Retinal pigment epithelial cell (primary cell): ENCODE results near the gene GNGT2.

Source experiments
- DNase-seq: peaks from one replicate; pipeline ENCODE4 v3.0.0-alpha.2; 2010; ENCODE audit warnings: low read depth
- H3K4me3 ChIP-seq: 2 replicates; pipeline ENCODE4 v1.5.1; 2011; ENCODE audit warnings: mild to moderate bottlenecking, low read length, control low read depth, moderate library complexity
- CTCF ChIP-seq: conservative IDR thresholded peaks from 2 replicates; pipeline ENCODE4 v1.5.1; 2011; ENCODE audit warnings: low read depth, low read length, control low read depth, inconsistent platforms

The GNGT2 gene

GRCh38 chr17:49203796-49204195 is 6.6 kb downstream of the GNGT2 start:
- TF ChIP-seq CTCF: no peak
- no peak for DNase-seq
- H3K4me3 ChIP-seq: no peak overlapping the region

DNA sequence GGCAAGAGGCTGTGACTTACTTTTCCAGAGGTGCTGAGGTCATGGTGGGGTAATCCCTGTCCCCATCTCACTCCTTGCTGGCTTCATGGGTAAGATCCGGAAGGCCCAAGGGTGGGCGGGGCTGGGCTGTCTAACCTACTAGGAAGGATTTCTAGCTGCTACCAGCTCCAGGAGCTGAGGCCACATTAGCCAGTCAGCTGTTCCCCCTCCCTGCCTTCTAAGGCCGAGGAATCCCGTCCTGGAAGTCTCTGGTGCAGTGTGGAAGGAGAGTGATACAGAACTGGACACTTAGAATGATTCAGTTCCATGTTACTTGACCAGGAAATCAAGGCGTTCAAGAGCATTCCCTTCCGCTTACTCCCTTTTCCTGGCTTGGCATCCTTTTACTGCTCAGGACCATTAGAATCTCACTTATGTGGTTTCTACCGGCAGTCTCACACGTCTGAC is 8.9 kb downstream of the GNGT2 start:
- no peak for TF ChIP-seq CTCF
- H3K4me3 ChIP-seq: no peak overlapping the region
- no peak for DNase-seq

- no peak for DNase-seq
- TF ChIP-seq CTCF: no peak
- H3K4me3 ChIP-seq: no peak overlapping the region
Measured at GRCh38 chr17:49200423-49201083, 9.8 kb downstream of the GNGT2 start.

DNA sequence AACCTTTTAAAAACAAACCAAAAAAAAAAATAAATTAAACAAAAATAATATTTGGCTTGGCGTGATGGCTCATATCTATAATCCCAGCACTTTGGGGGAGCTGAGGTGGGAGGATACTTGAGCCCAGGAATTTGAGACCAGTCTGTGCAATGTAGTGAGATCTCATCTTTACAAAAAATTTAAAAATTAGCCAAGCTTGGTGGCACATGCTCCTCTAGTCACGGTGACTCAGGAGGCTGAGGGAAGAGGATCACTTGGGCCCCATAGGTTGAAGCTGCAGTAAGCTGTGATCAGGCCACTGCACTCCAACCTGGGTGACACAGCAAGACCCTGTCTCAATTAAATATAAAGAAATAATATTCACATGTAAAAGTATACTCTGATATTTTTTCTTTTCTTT is 12.2 kb downstream of the GNGT2 start:
- no peak for DNase-seq
- H3K4me3 ChIP-seq: no peak overlapping the region
- no peak for TF ChIP-seq CTCF

GRCh38 chr17:49197346-49197998 is 12.9 kb downstream of the GNGT2 start:
- no peak for TF ChIP-seq CTCF

GRCh38 chr17:49196520-49196919 is 13.9 kb downstream of the GNGT2 start:
- no peak overlapping the region for H3K4me3 ChIP-seq
- DNase-seq: no peak
- TF ChIP-seq CTCF: no peak

More at GRCh38 chr17:49197346-49197998, 12.9 kb downstream of the GNGT2 start:
- DNase-seq: no peak
- H3K4me3 ChIP-seq: no peak overlapping the region

GRCh38 chr17:49195751-49196150 is 14.6 kb downstream of the GNGT2 start:
- no peak for TF ChIP-seq CTCF
- DNase-seq: no peak
- no peak overlapping the region for H3K4me3 ChIP-seq
